ENCODE measurements around the gene AKR1E2.

The AKR1E2 gene

DNA sequence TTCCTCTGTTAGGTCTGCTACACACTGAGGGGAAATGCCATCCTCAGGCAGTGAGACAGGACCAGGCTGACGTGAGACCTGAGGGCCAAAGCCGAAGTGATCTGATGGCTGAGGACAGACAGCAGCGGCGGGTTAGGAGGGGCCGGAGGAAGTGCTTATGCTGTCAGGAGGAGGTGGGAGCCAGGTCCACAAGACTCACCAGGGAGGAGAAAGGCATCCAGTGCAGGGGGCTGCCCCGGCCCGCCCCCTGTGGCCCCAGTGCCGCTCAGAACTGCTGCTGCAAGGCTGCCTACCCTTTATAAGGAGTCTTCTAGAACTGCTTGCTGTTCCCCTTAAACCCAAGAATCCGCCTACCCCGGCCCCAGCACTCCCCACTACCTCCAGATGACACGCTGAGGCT, 19.8 kb downstream of the AKR1E2 start:
- DNase-seq (ENCODE audit: low spot score): no peak

DNA sequence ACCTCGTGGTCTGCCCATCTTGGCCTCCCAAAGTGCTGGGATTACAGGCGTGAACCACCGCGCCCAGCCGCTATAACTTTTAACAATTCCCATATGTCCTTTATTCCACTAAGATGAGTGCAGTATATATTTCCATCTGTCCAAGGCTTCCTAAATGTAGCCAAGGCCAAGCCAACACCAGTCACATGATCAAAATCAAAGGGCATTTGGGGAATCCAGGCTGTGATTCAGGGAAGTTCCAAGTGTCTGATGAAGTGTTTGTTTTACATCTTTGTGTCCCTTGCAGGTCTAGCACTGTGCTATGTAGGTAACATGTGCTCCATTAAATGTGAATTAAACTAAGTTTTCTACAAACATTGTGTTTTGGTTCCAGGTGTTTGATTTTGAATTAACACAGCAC, 20.8 kb downstream of the AKR1E2 start:
- DNase-seq (ENCODE audit: low spot score): no peak

DNA sequence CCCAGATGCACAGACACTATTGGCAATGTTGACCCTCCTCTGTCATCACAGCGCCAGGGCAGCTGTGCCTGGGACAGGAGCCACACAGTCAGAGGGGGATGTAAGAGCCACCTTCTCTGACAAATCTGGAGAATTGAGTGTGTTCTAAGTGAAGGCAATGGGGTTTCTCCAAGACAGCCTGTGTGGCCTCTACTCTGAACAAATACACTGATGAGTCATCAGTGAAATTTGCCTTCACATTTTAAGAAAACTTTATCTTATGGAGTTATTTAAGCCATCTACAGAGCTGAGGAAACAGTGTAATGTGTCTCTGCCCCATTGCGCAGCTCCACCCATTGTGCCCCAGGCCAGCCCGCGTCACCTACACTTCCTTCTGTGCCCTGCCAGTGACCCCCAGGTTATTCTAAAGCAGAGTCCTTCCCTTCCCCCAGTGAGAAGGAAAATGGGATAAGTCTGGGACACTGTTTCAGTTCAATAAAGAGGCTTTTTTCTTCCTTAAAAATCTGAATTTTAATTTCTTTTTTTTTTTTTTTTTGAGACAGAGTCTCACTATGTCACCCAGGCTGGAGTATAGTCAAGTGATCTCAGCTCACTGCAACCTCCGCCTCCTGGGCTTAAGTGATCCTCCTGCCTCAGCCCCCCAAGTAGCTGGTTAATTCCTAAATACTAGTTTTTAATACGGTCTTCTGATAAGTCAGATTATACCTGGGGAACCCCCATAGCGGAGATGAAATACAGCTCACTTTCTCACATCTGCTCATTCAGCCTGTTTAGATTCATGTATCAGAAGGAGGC, 21.8 kb downstream of the AKR1E2 start:
- DNase-seq (ENCODE audit: low spot score): peak; percentile 24

DNA sequence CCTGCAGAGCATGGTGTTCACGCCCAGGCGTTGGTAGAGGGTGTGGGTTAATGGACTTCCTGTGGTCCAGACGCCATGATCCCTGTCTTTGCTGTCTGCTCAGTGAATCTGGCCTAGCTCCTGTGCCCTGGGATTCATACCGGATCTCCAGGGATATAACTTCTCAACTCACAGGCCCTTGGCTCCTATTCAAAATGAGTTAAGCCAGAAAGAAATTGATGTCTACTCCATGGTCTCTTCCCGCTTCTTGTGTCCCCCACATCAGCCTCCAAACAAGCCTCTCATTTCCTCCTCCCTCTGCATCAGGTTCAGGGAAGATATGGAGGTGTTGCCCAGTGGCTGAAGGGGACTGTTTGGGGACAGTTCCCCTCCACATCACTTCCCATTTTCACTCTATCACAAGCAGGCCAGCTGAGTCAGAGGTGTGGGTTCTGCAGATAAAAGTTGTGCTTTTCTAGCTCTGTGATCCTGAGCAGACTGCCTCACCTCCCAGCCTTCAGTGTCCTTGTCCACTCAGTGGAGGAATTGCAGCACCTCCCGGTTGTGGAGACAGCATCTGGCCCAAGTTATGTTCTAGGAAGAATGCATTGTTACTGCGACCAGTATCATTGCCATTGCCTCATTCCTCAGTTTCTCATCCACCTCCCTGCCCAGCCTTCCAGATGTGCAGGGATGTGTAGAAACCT, 22.5 kb downstream of the AKR1E2 start:
- no peak for DNase-seq (ENCODE audit: low spot score)

DNA sequence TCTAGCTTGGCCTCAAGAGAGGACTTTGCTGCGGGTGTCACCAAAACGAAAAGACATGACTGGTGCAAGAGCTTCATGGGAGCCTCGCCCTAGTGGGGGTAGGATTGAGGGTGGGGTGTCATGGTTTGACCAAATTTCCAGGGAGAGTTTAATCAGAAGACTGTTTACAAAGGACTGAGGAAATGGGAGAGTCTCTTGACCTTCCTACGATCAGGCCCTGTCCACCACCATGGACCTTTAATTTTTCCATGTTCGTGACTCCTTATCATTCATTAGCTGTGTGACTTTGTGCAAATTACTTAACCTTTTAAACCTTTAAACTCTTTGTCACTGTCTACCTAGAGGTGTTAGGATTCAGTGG, 23.0 kb downstream of the AKR1E2 start:
- DNase-seq (ENCODE audit: low spot score): no peak

DNA sequence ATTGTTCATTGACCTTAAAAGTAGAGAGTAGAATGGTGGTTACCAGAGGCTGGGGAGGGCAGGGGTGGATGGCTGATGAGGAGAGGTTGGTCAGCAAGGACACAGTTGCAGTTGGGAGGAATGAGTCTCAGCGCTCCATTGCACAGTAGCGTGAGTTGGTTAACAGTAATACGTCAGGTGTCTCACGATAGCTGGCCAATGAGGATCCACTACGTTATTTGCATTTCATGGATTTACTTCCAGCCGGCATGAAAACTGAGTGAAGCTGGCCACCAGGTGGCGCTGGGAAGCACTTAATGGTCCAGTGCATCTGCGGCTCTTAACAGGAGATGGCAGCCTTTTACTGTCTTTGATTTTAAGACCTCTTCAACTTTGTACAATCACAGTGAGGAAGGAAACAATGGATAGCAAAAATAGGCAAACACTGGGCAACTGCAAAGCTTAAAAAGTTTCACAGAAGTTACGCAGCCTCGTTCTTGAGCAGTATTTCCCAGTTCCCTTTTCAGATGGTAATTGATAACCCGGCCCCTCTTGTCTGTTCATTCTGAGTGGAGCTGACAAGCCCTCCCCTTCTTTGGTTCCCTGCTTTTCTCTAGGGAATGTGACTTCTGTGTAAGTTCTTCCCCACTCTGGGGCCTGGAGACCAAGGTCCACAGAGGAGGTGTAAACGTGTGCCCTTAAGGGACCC, 23.7 kb downstream of the AKR1E2 start:
- DNase-seq (ENCODE audit: low spot score): peak; percentile 89

DNA sequence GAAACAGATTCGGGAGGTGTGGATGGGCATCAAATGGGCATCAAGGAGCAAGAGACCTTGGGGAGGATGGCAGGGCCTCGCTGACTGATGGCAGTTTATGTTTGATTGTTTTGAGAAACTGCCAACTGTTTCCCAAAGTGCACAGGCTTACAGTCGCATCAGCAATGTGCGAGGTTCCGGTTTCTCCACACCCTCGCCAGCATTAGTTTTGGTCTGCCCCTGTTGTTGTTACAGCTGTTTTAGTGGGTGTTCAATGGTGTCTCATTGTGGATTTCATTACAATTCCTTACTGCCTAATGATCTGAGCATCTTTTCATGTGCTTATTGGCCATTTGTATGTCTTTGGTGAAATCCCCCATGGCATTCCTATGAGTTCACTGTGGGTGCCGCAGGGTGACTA, 24.4 kb downstream of the AKR1E2 start:
- no peak for DNase-seq (ENCODE audit: low spot score)

DNA sequence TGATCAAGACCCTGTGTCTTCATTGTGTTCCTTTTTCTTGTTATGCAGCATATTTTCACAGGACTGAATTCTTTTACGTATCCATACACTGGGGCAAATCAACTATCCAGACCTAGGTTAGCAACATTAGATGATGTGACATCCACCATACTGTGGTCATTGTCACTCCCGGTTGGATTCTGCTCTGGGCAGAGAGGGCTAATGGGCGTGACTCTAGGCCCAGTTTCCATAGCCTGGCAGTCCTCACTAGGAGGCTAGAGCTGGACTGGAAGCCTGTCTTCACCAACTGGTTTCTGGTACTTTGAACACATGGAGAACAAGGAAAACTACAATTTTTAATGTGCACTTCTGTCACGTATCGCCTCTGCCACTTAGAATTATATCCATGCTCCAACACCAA, 25.2 kb downstream of the AKR1E2 start:
- no peak for DNase-seq (ENCODE audit: low spot score)

DNA sequence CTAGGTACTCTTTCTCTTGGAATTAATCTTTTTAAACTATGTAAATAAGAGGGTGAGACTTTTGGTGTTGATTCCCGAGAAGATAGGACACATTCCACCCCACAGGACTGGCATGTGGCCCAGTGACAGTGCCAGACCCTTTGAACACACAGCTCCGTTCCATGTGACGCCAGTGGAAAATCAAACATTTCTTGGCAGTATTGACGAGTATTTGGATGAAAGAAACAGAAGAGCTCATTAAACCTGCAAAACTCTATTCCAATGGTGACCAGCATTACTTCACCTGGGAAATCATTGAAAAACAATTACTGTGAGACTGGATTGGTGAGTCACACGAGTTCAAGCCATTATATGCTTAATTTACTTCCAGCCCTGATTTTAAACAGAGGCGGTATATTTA, 25.8 kb downstream of the AKR1E2 start:
- no peak for DNase-seq (ENCODE audit: low spot score)

DNA sequence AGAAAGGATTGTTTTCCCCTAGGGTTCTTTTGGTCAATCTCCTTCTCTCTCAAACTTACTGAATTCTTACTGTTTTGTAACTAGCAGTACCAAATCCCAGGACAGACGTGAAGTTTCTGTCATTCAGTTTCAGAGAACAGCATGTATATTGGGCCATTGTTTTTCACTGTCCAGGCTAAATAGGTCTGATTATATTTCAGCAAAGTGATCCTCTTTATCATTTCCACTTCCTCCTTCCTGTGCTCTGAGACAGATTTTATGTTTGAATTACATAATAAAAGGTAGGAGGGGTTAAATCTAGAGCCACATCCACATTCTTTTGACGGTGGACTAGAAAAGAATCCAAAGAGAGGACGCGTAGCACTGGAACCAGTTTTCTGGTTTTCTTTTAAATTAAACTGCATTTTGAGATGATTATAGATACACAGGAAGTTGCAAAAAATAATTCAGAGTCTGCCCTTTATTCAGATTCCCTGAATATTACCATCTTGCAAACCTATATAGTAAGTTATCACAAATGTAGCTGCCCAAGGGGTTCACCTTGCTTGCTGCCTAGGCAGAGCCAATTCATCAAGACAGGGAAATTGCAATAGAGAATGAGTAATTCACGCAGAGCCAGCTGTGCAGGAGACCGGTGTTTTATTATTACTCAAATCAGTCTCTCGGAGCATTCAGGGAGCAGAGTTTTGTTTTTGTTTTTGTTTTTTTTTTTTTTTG, 40.1 kb downstream of the AKR1E2 start:
- DNase-seq (ENCODE audit: low spot score): no peak

DNA sequence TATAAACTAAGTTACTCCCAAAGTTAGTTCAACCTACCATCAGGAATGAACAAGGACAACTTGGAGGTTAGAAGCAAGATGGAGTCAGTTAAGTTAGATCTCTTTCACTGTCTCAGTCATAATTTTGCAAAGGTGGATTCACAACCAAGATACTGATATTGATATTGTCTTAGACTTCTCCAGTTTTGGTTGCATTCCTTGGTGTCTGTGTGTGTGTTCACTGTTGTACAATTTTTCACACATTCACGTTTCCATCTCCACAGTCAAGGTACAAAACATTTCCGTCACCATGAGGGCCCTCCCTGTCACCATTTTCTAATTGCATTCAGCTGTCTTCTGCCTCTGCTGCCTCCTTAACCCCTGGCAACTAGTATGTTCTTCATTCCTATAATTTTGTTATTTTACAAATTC, 41.1 kb downstream of the AKR1E2 start:
- DNase-seq (ENCODE audit: low spot score): no peak

DNA sequence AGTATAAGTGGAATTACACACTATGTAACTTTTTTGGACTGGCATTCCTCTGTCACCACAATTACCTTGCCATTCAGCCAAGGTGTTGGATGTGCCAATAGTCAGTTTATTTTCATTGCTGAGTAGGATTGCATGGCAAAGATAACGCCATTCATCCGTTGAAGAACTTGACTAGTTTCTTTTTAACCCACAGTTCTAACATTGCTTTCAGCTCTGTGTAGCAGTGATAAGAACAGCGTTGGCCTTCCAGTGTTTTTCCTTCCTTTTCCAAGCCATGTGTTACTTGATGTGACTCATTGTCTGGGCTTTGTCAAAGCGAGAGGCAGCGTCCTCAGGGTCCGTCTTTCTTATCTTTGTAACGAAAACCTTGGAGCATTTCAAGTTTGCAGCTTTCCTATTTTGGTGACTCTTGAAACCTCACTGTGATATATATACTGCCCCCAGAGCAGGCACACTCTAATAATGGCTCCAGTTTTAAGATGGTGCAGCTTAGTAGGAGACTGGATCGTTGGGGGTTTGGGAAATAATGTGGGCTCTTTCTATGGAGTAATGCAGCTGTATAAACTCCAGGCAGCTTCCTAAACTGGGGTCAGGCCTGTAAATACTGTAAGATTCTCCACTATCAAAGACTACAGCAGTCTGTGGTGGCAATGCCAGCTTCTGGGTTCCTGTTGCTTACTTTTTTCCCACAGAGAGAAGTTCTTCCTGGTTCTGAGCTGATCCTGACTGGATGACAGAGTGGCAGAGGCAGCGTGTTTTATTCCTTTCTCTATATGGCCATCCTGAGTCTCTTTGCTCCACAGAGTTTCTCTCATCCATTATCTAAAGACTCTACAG, 41.7 kb downstream of the AKR1E2 start:
- no peak for DNase-seq (ENCODE audit: low spot score)

DNA sequence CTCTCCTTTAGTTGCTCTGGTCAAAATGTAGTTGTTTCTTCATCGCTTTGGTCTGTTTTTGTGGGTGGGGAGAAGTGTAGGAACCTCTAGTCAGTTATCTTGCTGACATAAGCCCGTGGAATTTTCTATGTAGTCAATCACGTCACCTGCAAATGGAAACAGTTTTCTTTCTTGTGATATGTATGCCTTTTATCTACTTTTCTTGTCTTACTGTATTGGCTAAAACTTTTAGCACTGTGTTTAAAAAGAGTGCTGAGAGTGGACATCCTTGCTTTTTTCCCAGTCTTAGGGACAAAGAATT, 42.3 kb downstream of the AKR1E2 start:
- DNase-seq (ENCODE audit: low spot score): no peak

DNA sequence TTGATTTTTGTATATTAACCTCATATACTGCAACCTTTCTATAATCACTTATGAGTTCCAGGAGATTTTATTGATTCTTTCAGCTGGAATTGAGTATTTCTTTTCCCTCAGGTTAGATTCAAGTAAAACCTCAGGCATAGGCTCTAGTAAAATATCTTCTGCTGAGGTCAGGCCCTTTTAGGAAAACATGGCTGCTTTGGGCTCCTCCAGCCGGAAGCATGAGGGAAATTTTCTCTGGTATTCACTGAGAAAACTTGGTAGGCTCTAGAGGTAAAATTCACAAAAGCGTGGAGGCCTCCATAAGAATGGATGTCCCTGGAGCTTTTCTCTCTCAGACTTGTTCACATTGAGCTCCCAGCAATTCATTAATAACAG, 56.7 kb downstream of the AKR1E2 start:
- DNase-seq (ENCODE audit: low spot score): no peak

DNA sequence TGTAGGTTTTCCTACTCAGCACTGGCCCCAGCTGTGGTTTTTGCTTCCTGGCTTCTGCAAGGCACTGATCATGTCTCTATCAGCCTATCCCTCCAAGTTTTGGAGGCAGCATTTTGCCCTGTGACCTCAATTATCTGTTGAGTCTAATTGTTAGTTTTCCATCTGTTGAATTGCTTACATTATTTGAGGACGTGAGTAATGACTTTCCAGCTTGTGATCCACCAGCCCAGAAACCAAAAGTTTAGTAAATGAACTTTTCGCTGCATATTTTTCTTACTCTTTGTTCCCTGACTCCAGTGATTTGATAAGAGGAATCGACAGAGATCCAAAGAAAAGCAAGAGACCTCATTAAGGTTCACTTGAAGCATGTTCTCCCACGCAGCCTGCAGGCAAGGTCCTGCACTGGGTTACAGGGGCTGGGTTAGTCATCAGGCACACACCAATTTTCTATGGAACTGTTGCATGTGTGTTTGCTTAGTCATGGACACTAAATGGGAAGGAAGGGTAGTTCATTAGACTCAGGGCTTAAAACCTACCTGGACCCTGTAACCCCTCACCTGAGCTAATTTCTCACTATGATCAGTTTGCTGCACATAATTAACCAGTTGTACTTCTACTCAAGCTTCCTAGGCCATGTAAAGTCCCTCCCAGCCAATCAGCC, 57.2 kb downstream of the AKR1E2 start:
- no peak for DNase-seq (ENCODE audit: low spot score)

DNA sequence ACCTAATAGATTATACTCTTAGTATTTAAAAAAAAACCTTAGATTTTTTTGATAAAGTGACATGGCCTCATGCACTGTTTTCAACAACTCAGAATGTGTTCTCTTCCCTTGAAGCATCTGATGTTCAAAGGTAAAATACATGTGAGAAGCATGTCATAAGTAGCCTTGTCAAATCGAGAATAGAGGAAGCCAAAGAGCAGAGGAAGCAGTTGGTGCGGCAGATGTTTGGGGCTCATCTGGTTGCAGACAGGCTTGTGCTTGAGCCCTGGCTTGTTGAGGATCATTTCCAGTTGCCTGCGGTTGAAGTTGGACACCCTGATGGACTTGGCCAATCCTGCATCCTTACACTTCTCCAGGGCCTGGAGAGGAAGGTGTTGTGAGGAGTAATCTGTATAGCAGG, 59.2 kb downstream of the AKR1E2 start:
- DNase-seq (ENCODE audit: low spot score): no peak

DNA sequence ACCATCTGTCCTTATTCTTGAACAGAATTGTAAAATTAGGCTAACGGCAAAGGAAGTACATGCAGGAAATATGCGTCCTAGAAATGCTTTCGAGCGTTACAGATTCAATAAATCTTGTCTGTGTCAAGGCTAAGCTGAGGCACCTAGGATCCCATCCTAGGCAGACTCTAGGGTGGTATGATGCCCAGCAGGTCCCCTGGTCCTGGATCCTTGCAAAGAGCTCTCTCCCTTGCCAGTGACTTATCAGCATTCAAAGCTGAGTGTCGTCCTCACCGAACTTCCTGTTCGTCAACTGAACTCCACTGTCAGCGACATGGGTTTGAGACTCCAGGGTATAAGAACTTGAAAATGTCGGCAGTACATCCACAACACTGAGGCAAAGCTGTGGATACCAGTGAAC, 61.5 kb downstream of the AKR1E2 start:
- DNase-seq (ENCODE audit: low spot score): no peak

DNA sequence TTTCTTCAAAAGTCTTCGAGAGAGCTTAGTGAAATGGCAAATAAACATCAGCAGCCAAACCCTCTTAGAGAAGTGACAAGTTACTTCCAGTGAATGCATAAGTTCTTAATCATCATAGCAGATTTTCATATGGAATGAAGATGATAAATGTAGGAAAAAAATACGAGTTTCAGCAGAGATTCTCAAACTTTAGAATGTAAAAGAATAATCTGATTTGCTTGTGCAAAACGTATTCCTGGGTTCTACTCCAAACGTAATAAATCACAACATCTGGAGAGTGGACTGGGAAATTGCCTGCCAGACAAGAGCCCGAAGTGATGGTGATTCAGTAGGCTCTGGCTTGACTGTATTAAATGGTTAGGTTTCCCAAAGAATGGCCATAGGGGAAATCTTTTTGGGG, 62.2 kb downstream of the AKR1E2 start:
- DNase-seq (ENCODE audit: low spot score): no peak

DNA sequence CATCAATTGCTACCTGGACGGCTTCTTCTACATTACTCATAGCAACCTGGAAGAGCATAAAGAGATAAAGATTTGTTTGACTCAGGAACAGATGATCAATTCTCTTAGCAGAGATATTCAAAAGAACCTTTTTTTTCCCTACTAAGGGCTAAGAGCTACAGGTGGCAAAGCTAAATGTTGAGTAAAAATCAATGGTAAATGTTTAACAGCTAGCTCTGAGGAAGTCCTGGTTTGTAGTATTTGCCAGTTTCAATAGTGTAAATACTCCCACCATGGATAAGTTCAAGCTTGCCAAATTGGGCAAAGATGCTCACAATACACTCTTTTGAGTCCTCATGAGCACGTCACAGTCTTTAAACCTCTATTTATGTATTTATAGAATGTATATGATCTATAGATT, 64.0 kb downstream of the AKR1E2 start:
- no peak for DNase-seq (ENCODE audit: low spot score)

DNA sequence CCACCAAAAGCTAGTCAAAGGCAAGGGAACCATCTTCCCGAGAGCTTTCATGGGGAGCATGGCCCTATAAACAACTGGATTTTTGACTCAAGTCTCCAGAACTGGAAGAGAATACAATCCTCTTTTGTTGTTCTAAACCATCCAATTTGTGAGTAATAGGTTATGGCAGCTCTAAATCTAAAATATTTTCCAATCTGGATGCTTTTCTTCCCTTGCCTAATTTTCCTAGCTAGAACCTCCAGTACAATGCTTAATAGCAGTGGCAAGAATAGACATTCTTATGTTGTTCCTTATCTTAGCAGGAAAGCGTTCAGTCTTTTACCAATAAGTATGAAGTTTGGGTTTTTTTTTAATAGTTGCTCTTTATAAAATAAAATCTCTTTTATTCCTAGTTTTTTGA, 66.7 kb downstream of the AKR1E2 start:
- no peak for DNase-seq (ENCODE audit: low spot score)

DNA sequence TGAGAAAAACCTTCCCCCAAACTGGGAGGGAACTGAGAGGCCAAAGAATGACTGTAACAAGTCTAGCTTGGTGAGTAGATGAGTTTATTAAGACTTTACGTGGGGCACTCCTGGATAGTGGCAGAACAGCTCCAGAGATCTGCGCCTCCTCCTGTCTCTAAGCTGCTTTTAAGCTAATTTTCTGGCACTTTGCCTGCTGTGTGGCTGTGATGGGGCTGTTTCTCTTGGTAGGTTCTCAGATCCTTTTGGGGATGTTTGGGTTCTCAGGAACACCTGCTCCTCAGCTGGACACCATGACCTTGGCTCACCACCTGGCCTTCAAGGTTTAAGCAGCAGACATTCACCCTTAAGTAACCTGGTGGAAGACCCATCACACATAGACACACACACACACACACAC, 68.3 kb downstream of the AKR1E2 start:
- no peak for DNase-seq (ENCODE audit: low spot score)

Measured in kidney capillary endothelial cell (primary cell).